Neural cell (in vitro differentiated cells): ENCODE results near the gene GAS7. TPM values are rescaled to one million over a fixed set of nuclear protein-coding genes. Genes with fewer than 3 reads are reported as not detected.

Experiments
- H2AFZ ChIP-seq: fragments of 200-600, 300-800 bp; sonication (generic), shearing (Covaris generic); 2 replicates; pipeline ENCODE4 v1.6.0; 2014; ENCODE audit warnings: low read depth, mild to moderate bottlenecking, antibody characterized with exemption, low read length, moderate library complexity
- H3F3A ChIP-seq: fragments of 200-600 bp; shearing (Covaris generic); 2 replicates; pipeline ENCODE4 v1.6.1; 2016; ENCODE audit warnings: mild to moderate bottlenecking, moderate library complexity, mixed read lengths, antibody characterized with exemption, low read length; ENCODE audit not compliant: insufficient read depth, poor library complexity, severe bottlenecking
- H3K27ac ChIP-seq: fragments of 200-600, 300-800 bp; sonication (generic), shearing (Covaris generic); 2 replicates; pipeline ENCODE4 v1.5.1; 2014; ENCODE audit warnings: mild to moderate bottlenecking, low read length, moderate library complexity
- H3K27me3 ChIP-seq: fragments of 300-800, 200-600 bp; sonication (generic), shearing (Covaris generic); 2 replicates; pipeline ENCODE4 v1.6.0; 2014; ENCODE audit warnings: mild to moderate bottlenecking, low read depth, low read length, moderate library complexity; ENCODE audit not compliant: insufficient read depth
- H3K36me3 ChIP-seq: fragments of 300-800, 200-600 bp; sonication (generic), shearing (Covaris generic); 2 replicates; pipeline ENCODE4 v1.5.1; 2014; ENCODE audit warnings: mild to moderate bottlenecking, antibody characterized with exemption, low read length, moderate library complexity; ENCODE audit not compliant: insufficient read depth
- H3K4me2 ChIP-seq: fragments of 300-800, 200-600 bp; sonication (generic), shearing (Covaris generic); 2 replicates; pipeline ENCODE4 v1.6.0; 2014; ENCODE audit warnings: mild to moderate bottlenecking, low read length
- H3K4me3 ChIP-seq: fragments of 300-800, 200-600 bp; sonication (generic), shearing (Covaris generic); 2 replicates; pipeline ENCODE4 v1.5.1; 2014; ENCODE audit warnings: mild to moderate bottlenecking, low read length, moderate library complexity
- H3K79me2 ChIP-seq: fragments of 200-600 bp; shearing (Covaris generic); replicated peaks from 2 replicates; pipeline ENCODE4 v1.6.0; 2014; ENCODE audit warnings: mild to moderate bottlenecking, low read length, moderate library complexity; ENCODE audit not compliant: insufficient read depth
- H3K9ac ChIP-seq: fragments of 300-800, 200-600 bp; sonication (generic), shearing (Covaris generic); 2 replicates; pipeline ENCODE4 v1.6.1; 2016; ENCODE audit warnings: mild to moderate bottlenecking, low read length, mixed read lengths
- H3K9me2 ChIP-seq: fragments of 200-600 bp; shearing (Covaris generic); 2 replicates; pipeline ENCODE4 v1.6.1; 2016; ENCODE audit warnings: mild to moderate bottlenecking, low read length, mixed read lengths; ENCODE audit not compliant: insufficient read depth
- H3K9me3 ChIP-seq: fragments of 200-600, 300-800 bp; sonication (generic), shearing (Covaris generic); 2 replicates; pipeline ENCODE4 v1.6.1; 2016; ENCODE audit warnings: mild to moderate bottlenecking, mixed run types, low read length, moderate library complexity, mixed read lengths
- H4K20me1 ChIP-seq: fragments of 200-600 bp; shearing (Covaris generic); 2 replicates; pipeline ENCODE4 v1.6.1; 2016; ENCODE audit warnings: mild to moderate bottlenecking, mixed run types; ENCODE audit not compliant: insufficient read depth
- CTCF ChIP-seq: fragments of 450-650 bp; IDR thresholded peaks from 2 replicates; pipeline ENCODE4 v1.5.1; 2014; ENCODE audit warnings: antibody characterized with exemption, mild to moderate bottlenecking, moderate library complexity; ENCODE audit not compliant: poor library complexity, severe bottlenecking
- EP300 ChIP-seq: fragments of 450-650 bp; conservative IDR thresholded peaks from 2 replicates; pipeline ENCODE4 v1.6.1; 2014; ENCODE audit warnings: antibody characterized with exemption, mild to moderate bottlenecking, moderate library complexity; ENCODE audit not compliant: poor library complexity, severe bottlenecking
- EZH2 ChIP-seq: fragments of 200-600, 300-800 bp; shearing (Covaris generic), sonication (generic); IDR thresholded peaks from 2 replicates; pipeline ENCODE4 v1.6.1; 2014; ENCODE audit warnings: antibody characterized with exemption, low read length, borderline replicate concordance, mild to moderate bottlenecking; ENCODE audit not compliant: insufficient read depth, poor library complexity, severe bottlenecking
- MXI1 ChIP-seq: fragments of 450-650 bp; conservative IDR thresholded peaks from 2 replicates; pipeline ENCODE4 v1.6.1; 2014; ENCODE audit warnings: antibody characterized with exemption, mild to moderate bottlenecking; ENCODE audit not compliant: poor library complexity, severe bottlenecking
- POLR2AphosphoS5 ChIP-seq: IDR thresholded peaks from 2 replicates; pipeline ENCODE4 v1.6.1; 2012
- RAD21 ChIP-seq: fragments of 450-650 bp; conservative IDR thresholded peaks from 2 replicates; pipeline ENCODE4 v1.6.1; 2014; ENCODE audit warnings: antibody characterized with exemption, mild to moderate bottlenecking, moderate library complexity
- REST ChIP-seq: IDR thresholded peaks from 2 replicates; pipeline ENCODE4 v1.6.1; 2012; ENCODE audit warnings: borderline replicate concordance
- SMC3 ChIP-seq: fragments of 450-650 bp; conservative IDR thresholded peaks from 2 replicates; pipeline ENCODE4 v1.6.1; 2014; ENCODE audit warnings: antibody characterized with exemption, mild to moderate bottlenecking, moderate library complexity; ENCODE audit not compliant: poor library complexity
- TAF1 ChIP-seq: IDR thresholded peaks from 2 replicates; pipeline ENCODE4 v1.6.1; 2012; ENCODE audit warnings: low read depth
- polyA plus RNA-seq: library from polyadenylated mRNA; depleted of rRNA; stranded (reverse); fragments of >200 nt; gene quantifications from 2 replicates; pipeline ENCODE4 v1.2.3, GENCODE V29; 2014

Gene GAS7
- polyA plus RNA-seq, 1 donor from 2014 or later: 23.6 TPM

- H3K9ac ChIP-seq: no peak overlapping the region
- no peak overlapping the region for H3K4me2 ChIP-seq
- no peaks in the 10 kb centered on the region for H3K27me3 ChIP-seq
- no peaks in the 10 kb centered on the region for H3K79me2 ChIP-seq
- no peak overlapping the region for H3K4me3 ChIP-seq
- no peaks in the 10 kb centered on the region for H4K20me1 ChIP-seq
- no peak overlapping the region for H3K27ac ChIP-seq
- no peaks in the 10 kb centered on the region for H3K9me2 ChIP-seq
- H3F3A ChIP-seq: no peaks in the 10 kb centered on the region
- no peaks in the 10 kb centered on the region for H3K9me3 ChIP-seq
- no peak overlapping the region for H2AFZ ChIP-seq
- TF ChIP-seq POLR2AphosphoS5: no peak
- TF ChIP-seq SMC3: no peak
- TF ChIP-seq TAF1: no peak
- no peak for TF ChIP-seq MXI1
- no peak for TF ChIP-seq REST
- no peak for TF ChIP-seq EP300
- TF ChIP-seq EZH2: no peak
- TF ChIP-seq RAD21: no peak
- TF ChIP-seq CTCF: no peak
- no peaks in the 10 kb centered on the region for H3K36me3 ChIP-seq
These were observed 282.3 kb downstream of the GAS7 start for GRCh38 chr17:9916108-9916507.

GRCh38 chr17:9913476-9913875, 284.9 kb downstream of the GAS7 start:
- Histone ChIP-seq H3K9ac (no peak overlapping the region), H3K79me2 (no peaks in the 10 kb centered on the region), H3K4me3 (no peak overlapping the region), H3K36me3 (no peaks in the 10 kb centered on the region), H3K27ac (no peak overlapping the region), H3K9me3 (no peaks in the 10 kb centered on the region), H4K20me1 (no peaks in the 10 kb centered on the region), H3K27me3 (no peaks in the 10 kb centered on the region), H2AFZ (no peak overlapping the region), H3K4me2 (no peak overlapping the region), H3K9me2 (no peaks in the 10 kb centered on the region), H3F3A (no peaks in the 10 kb centered on the region)
- TF ChIP-seq REST (no peak), TAF1 (no peak), RAD21 (no peak), POLR2AphosphoS5 (no peak), EZH2 (no peak), SMC3 (no peak), MXI1 (no peak), EP300 (no peak), CTCF (no peak)
